ENCODE results near the gene CTCFL. TPM values are rescaled to one million over a fixed set of nuclear protein-coding genes. Genes with fewer than 3 reads are reported as not detected.

The CTCFL gene
- total RNA-seq, 1 donor from 2014 or later, result 0.07 TPM

- Mint-ChIP-seq H3K27me3 (peaks cover 36% of the 10 kb centered on the region), H3K4me1 (ENCODE audit: unreplicated experiment) (peaks cover 20% of the 10 kb centered on the region), H3K27ac (no peak overlapping the region), H3K4me3 (no peak overlapping the region), H3K9me3 (no peaks in the 10 kb centered on the region), H3K36me3 (no peaks in the 10 kb centered on the region)
- TF ChIP-seq CTCF (conservative IDR thresholded peaks at IDR 0.05), result no peak
- DNase-seq (ENCODE audit: extremely low spot score, unreplicated experiment), result no peak
These were observed 18.8 kb upstream of the CTCFL start for GRCh38 chr20:57543754-57544153.

GRCh38 chr20:57540890-57541580 is 16.1 kb upstream of the CTCFL start:
- peaks cover 13% of the 10 kb centered on the region for H3K9me3 Mint-ChIP-seq
- peak overlapping the region; percentile 7 for H3K4me3 Mint-ChIP-seq
- peaks cover 20% of the 10 kb centered on the region for H3K4me1 Mint-ChIP-seq (ENCODE audit: unreplicated experiment)
- H3K27ac Mint-ChIP-seq, result no peak overlapping the region
- TF ChIP-seq CTCF (conservative IDR thresholded peaks at IDR 0.05), result no peak
- DNase-seq (ENCODE audit: extremely low spot score, unreplicated experiment), result no peak
- H3K27me3 Mint-ChIP-seq, result peaks cover 49% of the 10 kb centered on the region
- no peaks in the 10 kb centered on the region for H3K36me3 Mint-ChIP-seq

- no peak overlapping the region for H3K4me3 Mint-ChIP-seq
- no peak for TF ChIP-seq CTCF (conservative IDR thresholded peaks at IDR 0.05)
- peaks cover 13% of the 10 kb centered on the region for H3K9me3 Mint-ChIP-seq
- no peaks in the 10 kb centered on the region for H3K36me3 Mint-ChIP-seq
- no peak for DNase-seq (ENCODE audit: extremely low spot score, unreplicated experiment)
- H3K27me3 Mint-ChIP-seq, result peaks cover 51% of the 10 kb centered on the region
- H3K4me1 Mint-ChIP-seq (ENCODE audit: unreplicated experiment), result peaks cover 14% of the 10 kb centered on the region
- no peak overlapping the region for H3K27ac Mint-ChIP-seq
These were observed 14.9 kb upstream of the CTCFL start for GRCh38 chr20:57539889-57540288.

GRCh38 chr20:57537822-57538221 is 12.9 kb upstream of the CTCFL start:
- Mint-ChIP-seq H3K9me3 (peaks cover 17% of the 10 kb centered on the region), H3K27ac (no peak overlapping the region), H3K36me3 (no peaks in the 10 kb centered on the region), H3K27me3 (peaks cover 38% of the 10 kb centered on the region), H3K4me1 (ENCODE audit: unreplicated experiment) (peaks cover 12% of the 10 kb centered on the region), H3K4me3 (no peak overlapping the region)
- DNase-seq (ENCODE audit: extremely low spot score, unreplicated experiment), result no peak
- TF ChIP-seq CTCF (conservative IDR thresholded peaks at IDR 0.05), result no peak

- no peak for DNase-seq (ENCODE audit: extremely low spot score, unreplicated experiment)
- H3K27ac Mint-ChIP-seq, result no peak overlapping the region
- no peaks in the 10 kb centered on the region for H3K36me3 Mint-ChIP-seq
- TF ChIP-seq CTCF (conservative IDR thresholded peaks at IDR 0.05), result no peak
- H3K4me1 Mint-ChIP-seq (ENCODE audit: unreplicated experiment), result peaks cover 16% of the 10 kb centered on the region
- peaks cover 40% of the 10 kb centered on the region for H3K27me3 Mint-ChIP-seq
- peaks cover 17% of the 10 kb centered on the region for H3K9me3 Mint-ChIP-seq
- no peak overlapping the region for H3K4me3 Mint-ChIP-seq
These were observed 12.1 kb upstream of the CTCFL start for GRCh38 chr20:57536771-57537724.
